ENCODE measurements around the gene MCCD1.

MCCD1 gene

GRCh38 chr6:31544676-31545075 is 15.9 kb downstream of the MCCD1 start:
- no peak for DNase-seq

DNA sequence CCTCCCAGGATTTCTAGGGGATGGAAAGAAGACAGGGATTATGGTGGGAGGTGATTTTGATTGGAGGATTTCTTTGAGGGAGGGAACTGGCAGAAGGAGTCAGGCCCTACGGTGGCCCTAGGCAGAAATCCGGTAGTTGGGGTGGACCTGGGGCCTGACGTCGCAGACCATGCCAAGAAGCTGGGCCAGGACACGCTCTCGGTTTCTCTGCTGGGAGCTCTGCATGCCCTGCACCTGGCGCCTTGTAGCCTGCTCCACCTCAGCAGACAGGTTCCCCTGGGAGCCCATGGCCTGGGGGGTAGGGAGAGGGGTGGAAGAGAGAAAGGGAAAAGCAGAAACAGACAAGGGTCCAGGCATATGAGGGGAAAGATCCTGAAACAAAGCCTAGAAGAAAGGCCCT is 16.5 kb downstream of the MCCD1 start:
- DNase-seq, result no peak

DNA sequence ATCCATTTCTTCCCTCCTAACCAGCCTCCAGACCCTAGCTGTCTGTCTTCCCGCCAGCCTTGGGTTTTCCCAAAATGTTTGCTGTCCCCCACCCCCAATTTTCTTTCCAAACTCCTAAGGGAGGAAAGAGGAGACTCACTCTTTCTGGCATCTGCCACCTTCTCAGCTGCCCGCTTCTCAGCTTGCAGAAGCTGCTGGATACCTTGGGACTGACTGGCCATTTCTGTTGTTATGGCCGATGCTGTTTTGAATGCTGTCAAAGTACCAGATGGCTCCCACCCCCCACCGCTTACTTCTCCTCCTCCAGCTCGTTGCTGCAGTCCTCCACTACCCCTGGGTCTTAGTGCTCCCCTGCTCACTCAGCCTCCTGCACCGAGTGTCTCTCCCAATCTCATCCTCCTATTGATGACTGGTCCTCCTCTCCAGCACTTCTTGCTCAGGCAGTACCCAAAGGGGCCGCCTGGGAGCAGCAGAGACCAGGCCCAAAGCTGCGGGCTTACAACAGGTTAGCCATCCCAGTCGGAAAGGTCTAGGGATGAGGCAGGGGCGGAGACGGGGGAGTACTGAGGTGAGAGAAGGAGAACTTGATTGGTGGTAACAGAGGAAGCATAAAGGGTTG is 17.7 kb downstream of the MCCD1 start, which contains the start of gene ATP6V1G2:
Gene ATP6V1G2 (minus strand): TSS at position 270 of the 619 bp plus-strand sequence. CDS start 49 bp downstream, at position 221.
- peak; percentile 79 for DNase-seq

DNA sequence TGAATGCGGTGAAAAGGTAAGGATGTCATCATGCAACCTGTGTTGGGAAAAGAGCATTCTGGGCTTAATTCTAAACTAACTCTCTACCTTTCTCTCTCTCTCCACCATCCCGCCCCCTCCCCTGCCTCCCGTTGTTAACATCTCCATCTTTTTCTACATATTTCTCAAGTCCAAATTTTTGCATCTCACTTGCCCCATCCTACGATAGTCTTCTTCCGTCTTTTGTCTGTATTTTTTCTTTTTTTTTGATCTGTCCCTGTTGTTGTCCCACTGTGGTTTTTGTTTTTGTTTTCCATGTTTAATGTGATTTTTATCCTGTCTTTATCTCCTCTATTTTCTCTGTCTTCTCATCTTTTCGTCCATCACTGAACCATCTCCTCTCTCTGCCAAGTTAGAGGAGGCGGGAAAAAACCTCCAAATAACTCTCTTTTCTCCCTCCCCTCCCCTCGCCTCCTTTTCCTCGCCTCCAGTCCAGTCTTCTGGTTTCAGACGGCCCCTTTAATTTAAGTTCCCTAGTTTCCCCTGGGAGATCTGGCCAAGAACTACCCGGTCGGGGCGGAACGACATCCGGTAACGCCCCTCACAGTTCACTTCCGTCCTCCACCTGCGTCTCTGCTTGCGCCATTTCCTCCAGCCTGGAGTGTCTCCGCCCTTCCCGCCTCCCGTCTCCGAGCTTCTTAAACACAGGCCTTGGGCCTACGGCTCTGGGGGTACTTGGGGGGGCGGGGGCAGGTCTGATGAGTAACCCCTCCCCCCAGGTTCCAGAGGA is 18.4 kb downstream of the MCCD1 start, which contains the start of gene NFKBIL1:
Gene NFKBIL1 (plus strand): TSS at position 651 of the 769 bp plus-strand sequence. CDS start 87 bp downstream, at position 738.
- peak; percentile 87 for DNase-seq

DNA sequence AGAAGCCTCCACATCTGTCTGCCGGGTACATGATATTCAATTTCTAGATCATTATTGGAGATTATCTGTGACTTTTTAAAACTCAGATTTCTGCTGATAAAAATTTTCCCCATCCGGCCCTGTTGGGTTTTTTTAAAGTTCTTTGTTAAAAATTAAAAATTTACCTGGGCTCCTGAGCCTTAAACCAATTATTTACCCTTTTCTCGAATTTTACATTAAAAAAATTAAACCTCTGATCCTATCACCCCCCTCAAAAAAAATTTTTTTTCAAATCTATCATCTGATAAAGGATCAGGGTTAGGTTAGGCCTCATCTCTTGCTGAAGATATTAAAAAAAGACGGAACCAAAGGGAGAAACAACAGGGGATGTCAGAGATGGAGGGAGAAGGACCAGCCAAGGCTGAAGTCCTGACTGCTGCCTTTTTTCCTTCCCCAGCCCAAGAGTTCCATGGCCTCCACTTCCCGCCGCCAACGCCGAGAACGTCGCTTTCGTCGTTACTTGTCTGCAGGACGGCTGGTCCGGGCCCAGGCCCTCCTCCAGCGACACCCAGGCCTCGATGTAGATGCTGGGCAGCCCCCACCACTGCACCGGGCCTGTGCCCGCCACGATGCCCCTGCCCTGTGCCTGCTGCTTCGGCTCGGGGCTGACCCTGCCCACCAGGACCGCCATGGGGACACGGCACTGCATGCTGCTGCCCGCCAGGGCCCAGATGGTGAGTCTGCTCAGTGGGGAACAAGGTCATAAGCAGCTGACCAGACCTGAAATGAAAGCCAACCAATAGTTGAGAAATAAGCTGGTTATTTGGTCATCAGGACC is 19.2 kb downstream of the MCCD1 start:
- no peak for DNase-seq

DNA sequence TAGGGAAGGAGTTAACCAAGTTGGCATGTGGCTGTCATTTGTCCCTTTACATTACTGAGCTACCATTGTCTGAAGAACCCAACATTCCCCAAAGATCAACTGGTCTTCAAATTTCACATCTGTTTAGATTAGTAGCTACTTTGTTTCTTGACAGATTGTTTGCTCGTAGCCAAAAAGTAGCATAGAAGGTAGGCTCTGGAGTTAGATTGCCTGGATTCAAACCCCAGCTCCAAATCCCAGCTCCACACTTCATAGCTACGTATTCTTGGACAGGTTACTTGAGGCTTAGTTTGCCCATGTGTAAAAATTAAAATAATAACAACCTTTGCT is 19.7 kb downstream of the MCCD1 start:
- DNase-seq, result no peak

- DNase-seq, result peak; percentile 65
Measured at GRCh38 chr6:31551371-31551770, 22.6 kb downstream of the MCCD1 start.

DNA sequence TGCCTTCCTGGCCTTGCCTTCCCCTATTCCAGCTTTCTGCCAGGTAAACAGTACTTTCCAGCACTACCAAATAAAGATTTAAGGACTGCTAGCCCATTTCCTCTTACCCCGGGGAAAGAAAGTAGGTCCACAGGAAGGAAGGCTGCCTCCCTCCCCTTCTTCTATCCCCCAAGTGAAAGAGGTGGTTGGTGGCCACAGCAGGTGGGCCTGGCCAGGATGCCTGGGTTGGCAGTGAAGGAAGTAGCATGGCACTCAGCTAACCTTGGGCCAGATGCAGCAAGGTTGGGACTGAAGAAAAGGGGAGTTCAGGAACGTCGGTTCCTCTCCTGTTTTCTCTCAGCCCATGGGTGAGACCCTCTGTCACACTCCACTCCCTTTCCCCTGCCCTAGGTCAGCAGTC is 27.5 kb downstream of the MCCD1 start:
- DNase-seq, result no peak

- DNase-seq, result no peak
Measured at GRCh38 chr6:31557443-31558317, 28.9 kb downstream of the MCCD1 start.

DNA sequence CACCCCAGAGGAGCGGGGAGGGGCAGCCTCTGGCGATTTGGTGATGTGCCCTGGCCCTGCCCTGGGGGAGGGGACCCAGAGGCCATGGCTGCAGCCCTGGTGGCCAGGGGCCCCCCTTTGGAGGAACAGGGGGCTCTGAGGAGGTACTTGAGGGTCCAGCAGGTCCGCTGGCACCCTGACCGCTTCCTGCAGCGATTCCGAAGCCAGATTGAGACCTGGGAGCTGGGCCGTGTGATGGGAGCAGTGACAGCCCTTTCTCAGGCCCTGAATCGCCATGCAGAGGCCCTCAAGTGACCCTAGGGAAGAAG is 29.5 kb downstream of the MCCD1 start:
- DNase-seq, result no peak

DNA sequence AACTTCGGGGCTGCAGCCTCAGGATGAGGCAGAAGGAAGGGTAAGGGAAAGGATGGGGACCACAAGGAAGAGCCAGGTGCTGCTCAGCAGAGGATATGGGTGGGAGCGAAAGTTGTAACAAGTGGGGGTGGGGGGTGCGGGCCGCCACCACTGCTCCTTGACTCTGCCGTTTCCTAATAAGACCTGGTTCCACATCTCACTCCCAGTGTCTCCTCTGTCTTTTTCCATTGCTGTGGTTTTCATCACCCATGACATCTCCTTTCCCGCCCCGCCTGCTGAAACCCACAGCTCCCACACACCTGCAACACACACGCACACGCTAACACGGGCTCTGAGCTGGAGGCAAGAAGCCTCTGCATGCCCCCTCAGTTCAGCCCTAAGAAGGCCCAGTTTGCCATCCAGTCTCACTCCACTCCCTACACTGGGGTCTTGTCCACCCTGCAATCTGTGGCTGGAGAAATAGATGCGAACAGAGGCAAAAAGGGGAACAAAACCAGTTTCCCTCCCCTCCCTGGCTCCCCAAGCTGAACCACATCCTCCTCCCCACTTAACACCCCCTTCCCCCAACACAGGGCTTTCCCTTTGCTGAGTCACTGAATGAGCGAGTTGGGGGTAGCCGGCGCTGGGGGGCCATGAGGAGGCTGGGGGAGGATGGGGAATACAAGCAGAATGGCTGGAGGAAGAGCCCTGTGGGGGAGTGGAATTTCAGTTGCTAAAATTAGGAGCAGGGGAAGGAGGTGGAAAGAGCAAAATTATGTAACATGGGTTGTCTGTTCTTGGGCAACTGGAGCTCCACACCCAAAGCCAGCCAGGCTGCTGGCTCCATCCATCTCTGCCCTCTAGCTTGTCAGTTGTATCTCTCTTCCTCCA is 30.1 kb downstream of the MCCD1 start:
- DNase-seq, result peak; percentile 67

GRCh38 chr6:31559606-31559957 is 30.8 kb downstream of the MCCD1 start:
- DNase-seq, result no peak

DNA sequence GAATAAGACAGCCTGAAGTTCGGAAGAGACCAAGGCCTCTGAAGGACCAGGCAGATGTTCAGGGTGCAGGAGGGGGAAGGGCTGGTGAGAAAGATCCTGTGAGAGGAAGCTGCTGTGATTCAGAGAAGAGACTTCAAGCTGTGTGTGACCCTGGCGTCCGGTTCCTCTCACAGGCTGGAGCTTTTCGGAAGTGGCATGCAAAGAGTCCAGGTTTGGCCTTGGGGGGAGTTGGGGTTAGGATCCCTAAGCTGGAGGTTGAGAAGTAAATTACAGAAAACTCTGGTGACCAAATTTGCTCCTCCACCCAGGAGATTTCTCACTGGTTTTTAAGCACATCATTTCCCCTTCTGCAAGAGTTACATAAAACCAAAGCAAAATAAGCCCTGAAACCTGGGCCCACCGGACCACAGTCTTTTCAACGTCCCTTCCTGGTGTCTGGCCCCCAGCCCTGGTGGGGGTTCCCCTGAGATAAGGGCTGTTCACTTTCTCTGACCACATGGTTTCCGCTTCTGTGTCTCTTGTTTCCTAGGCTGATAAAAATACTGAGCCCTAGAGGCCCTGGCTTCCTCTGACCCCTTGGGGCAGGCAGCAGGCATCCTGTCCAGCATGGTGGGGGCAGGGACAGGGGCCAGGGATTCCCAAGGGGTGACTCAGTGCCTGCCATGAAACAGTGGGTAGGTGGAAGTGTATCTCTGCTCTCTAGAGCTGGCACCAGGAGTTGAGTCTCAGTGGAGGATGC is 31.4 kb downstream of the MCCD1 start:
- peak; percentile 60 for DNase-seq

- DNase-seq, result no peak
Measured at GRCh38 chr6:31560697-31561058, 31.9 kb downstream of the MCCD1 start.

- DNase-seq, result no peak
Measured at GRCh38 chr6:31567531-31568370, 39.0 kb downstream of the MCCD1 start.

GRCh38 chr6:31568537-31568961 is 39.8 kb downstream of the MCCD1 start:
- peak; percentile 52 for DNase-seq

DNA sequence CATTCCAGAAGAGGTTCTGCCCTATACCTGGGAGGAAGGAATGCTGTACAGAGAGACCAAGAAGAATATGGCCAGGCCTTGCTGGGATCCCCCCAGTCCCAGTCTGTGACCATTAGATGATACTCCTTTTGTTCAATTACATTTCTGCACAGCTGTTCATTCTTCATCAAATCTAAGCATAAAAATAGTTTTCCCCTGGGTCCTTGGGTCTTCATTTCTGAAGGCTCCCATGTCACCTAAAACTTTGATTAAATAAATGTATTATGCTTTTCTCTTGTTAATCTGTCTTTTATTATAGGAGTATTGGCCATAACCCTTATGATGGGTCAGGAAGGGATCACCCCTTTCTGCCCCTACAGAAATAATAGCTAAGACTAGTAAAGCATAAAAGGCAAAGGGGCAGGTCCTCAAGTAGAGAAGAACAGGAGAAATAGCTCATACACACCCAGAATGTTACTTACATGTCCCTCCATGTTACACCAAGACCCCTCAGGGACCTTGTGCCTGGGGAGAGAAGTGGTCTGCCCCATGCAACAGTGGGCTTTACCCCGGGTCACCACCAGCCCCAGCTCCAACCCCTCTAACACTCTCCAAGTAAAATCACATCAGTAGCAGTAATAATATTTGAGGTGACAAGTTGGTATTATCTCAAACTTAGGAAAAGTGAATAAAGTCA is 41.2 kb downstream of the MCCD1 start:
- DNase-seq, result no peak

- peak; percentile 68 for DNase-seq
Measured at GRCh38 chr6:31572041-31572911, 43.5 kb downstream of the MCCD1 start, which contains the start of gene LTA. TSS of gene LTA (plus strand) at chr6:31572289. CDS start at chr6:31572743, 454 bp downstream.
